ENCODE data around the gene NTN4. TPM values are rescaled to one million over a fixed set of nuclear protein-coding genes. Genes with fewer than 3 reads are reported as not detected.
"Not testable (repeated sequence)": the region's sequence is repeated elsewhere in the genome, so short reads cannot be mapped to it uniquely, and the experiment has no call there.

The NTN4 gene
- polyA plus RNA-seq, 5 donors, result 23.7 to 42.1 (median 25.1) TPM

DNA sequence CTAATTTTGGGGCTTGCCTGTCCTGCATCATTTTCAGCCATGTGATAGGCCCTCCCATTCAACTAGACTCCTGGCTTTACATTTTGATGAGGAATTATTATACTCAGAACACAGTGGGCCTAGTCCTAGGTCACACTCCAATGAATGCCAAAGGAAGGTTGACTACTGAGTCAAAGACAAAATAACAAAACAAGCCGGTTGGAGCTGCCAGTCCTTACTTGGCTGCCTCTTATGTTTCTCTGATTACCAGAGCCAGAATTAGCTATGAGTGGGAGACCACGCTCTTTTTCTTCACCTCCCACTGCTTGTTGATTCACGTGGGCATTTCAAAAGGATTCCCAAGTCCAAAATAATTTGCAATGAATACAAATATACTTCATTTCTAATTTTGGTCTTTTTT is 161.2 kb downstream of the NTN4 start:
- DNase-seq, result no peak

DNA sequence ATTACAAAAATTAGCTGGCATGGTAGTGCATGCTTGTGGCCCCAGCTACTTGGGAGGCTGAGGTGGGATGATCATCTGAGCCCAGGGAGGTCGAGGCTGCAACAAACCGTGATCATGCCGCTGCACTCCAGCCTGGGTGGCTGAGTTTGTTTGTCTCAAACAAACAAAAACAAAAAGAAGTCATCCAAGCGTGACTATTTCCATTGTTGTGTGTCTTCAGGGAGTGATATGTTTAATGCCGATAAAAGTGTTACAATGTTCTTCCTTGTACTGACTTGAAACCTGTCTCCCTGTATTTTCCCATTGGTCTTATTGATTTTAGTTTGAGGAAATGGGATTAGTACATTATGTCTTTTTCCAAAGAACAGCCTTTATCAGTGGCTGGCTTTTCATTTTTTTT is 163.7 kb downstream of the NTN4 start:
- no peak for DNase-seq

- no peak for DNase-seq
These were observed 165.6 kb downstream of the NTN4 start for GRCh38 chr12:95625012-95625411.

DNA sequence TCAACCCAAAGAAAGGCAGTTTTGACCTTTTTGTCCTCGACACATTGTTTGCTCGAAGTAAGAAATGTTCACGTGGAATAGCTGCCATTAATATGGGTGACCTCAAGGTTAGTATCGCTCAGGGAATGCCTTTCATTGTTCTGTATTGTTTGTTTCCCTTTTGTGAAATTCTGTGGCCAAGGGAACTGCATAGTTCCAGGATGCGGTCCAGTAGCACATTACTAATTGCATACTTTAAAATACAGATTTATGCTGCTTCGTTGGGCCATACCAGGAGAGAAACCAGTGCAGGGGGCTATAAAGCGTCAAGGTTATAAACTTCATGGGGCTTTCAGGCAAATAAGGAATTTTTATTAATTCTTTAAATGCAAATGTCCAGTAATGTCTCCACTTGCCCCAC is 166.0 kb downstream of the NTN4 start:
- DNase-seq, result no peak

DNA sequence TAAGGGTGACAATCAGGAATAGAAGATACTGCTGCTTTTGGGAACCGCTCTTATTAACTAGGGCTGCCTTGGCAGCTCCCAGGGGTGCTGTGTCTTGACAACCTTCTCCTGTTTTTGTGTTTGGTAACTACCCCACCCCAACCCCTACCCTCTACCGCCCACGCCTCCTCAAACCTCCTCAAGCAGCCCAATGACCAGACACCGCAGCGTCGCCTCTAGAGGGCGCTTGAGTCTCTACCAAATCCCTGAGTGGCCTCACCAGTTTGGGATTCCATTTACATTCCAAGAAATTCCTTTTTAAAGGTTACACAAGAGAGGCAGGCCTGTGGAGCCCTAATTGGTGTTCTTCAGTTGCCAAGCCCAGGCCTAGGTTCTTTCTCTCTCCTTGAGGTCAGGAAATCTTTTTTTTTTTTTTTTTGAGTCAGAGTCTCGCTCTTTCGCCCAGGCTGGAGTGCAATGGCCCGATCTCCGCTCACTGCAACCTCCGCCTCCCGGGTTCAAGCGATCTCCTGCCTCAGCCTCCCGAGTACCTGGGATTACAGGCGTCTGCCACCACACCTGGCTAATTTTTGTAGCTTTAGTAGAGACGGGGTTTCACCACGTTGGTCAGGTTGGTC is 166.9 kb downstream of the NTN4 start:
- DNase-seq, result peak; percentile 39 to 56

GRCh38 chr12:95622879-95623278 is 167.7 kb downstream of the NTN4 start:
- no peak for DNase-seq

GRCh38 chr12:95621725-95622124 is 168.8 kb downstream of the NTN4 start:
- DNase-seq, result no peak

DNA sequence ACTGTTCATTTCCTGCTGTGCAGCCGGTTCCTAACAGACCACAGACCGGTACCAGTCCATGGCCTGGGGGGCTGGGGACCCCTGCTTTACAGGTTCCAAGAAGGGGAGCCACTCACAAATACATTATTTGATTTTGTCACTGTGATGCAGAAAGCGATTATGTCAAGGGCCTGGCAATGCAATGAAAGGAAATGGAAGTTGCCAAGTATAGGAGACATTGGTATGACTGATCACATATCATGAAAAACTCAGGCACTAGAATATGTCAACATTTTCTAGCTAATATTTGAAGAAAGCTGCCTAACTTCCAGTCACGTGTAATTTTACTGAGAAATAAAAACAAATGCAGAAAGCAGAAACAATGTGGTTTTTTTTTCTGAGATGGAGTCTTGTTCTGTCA is 170.4 kb downstream of the NTN4 start:
- no peak for DNase-seq

- not testable (repeated sequence) for DNase-seq
These were observed 174.1 kb downstream of the NTN4 start for GRCh38 chr12:95616470-95616869.

GRCh38 chr12:95615749-95616148 is 174.8 kb downstream of the NTN4 start:
- DNase-seq, result no peak

DNA sequence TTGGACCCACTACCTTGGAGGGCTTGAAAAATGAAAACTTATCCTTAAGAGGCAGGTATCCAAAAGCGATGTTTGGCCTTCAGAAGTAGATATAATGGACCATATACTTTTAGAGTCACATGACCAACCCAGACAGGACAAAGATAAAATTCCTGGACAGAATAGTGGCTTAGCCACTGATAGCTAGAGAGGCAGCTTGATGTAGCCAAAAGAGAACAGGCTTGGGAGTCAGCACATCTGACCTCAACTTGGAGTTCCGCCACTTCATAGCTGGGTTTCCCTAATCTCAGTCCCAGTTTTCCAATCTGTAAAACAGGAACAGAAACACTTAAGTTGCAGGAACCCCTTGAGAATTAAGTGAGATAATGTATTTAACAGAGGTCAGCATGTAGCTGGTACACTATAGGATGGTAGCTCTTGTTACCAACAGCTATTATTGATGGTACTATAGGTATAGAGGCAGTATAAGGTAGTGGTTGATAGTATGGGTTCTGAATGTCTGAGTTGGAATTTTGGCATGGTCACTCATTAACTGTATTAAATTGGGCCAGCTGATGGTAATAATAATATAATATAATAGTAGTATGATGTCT is 176.1 kb downstream of the NTN4 start:
- DNase-seq, result no peak

DNA sequence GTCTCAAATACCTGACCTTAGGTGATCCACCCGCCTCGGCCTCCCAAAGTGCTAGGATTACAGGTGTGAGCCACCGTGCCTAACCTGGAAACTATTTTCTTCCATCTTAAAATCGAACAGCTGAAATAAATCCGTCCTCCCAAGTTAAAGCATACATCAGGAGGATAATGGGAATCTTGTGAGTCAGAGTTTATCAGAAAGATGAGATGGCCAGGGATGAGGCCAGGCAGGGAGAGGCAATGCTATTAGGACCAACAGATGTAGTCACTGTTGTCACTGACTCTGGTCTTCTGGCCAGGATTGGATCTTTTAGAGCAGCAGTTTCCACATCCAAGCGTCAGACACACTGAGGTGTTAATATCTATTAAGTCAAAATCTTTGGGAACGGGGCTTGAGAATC is 177.5 kb downstream of the NTN4 start:
- DNase-seq, result no peak

- DNase-seq, result no peak
These were observed 178.8 kb downstream of the NTN4 start for GRCh38 chr12:95611676-95612309.

DNA sequence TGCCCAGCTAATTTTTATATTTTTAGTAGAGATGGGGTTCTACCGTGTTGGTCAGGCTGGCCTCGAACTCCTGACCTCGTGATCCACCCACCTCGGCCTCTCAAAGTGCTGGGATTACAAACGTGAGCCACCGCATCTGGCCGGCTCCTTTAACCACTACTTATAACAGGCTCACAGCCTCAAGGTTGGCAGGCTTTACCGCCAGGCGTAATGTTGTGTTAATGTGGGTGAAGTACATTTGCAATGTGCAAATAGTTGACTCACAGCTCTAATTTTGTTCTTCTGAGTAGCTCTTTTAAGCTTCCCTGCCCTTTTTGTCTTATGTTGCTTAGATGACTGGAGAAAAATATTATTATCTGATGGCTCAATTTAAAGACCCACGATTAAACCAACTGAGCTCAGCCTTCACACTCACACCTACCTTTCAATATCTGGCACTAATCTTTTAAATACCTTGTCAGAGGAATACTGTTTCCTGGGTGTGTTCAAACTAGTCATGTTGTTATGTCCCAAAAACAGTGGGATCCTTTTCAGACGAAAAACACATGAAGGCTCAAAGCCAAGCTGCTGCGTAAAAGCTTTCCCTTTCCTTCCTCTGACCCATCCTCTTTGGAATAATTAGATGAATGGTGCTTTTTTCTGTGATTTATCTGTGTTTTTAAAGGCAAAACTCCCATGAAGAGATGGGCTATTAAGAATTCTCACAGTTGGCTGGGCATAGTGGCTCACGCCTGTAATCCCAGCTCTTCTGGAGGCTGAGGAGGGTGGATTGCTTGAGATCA is 182.1 kb downstream of the NTN4 start:
- DNase-seq, result no peak

Other genes with a start within 250 kb of the NTN4 start
- gene USP44, start 239.3 kb downstream of the NTN4 start, polyA plus RNA-seq (ENCODE audit: insufficient read depth in 1 of 5, insufficient read length in 5 of 5, low replicate concordance in 1 of 5), result 1 to 10 TPM; 2.5 to 4.7 (median 4.1) TPM
- gene SNRPF, start 68.2 kb upstream of the NTN4 start, polyA plus RNA-seq (ENCODE audit: insufficient read depth in 1 of 5, insufficient read length in 5 of 5, low replicate concordance in 1 of 5), result 100 to 1,000 TPM in 1 of 5 donors, 10 to 100 TPM in 4; 79.9 to 101 (median 88.2) TPM
- under 1 TPM; 0.28 to 0.96 (median 0.90) TPM for gene CCDC38, start 151.8 kb upstream of the NTN4 start, polyA plus RNA-seq (ENCODE audit: insufficient read depth in 1 of 5, insufficient read length in 5 of 5, low replicate concordance in 1 of 5)
- gene AMDHD1, start 152.6 kb upstream of the NTN4 start, polyA plus RNA-seq (ENCODE audit: insufficient read depth in 1 of 5, insufficient read length in 5 of 5, low replicate concordance in 1 of 5), result 1 to 10 TPM in 2 of 5 donors, under 1 TPM in 3; 0.68 to 1.7 (median 0.89) TPM
- 1 to 10 TPM in 2 of 5 donors, under 1 TPM in 3; 0.66 to 2.2 (median 0.70) TPM for gene HAL, start 205.6 kb upstream of the NTN4 start, polyA plus RNA-seq (ENCODE audit: insufficient read depth in 1 of 5, insufficient read length in 5 of 5, low replicate concordance in 1 of 5)
- 100 to 1,000 TPM; 148 to 216 (median 209) TPM for gene LTA4H, start 244.8 kb upstream of the NTN4 start, polyA plus RNA-seq (ENCODE audit: insufficient read depth in 1 of 5, insufficient read length in 5 of 5, low replicate concordance in 1 of 5)

All from right lung (tissue), 5 donors.